Adrenal gland (tissue), 12 donors: ENCODE data around the gene DNHD1. TPM values are rescaled to one million over a fixed set of nuclear protein-coding genes. Genes with fewer than 3 reads are reported as not detected.

Source experiments
- DNase-seq, 7 donors: peaks; one replicate each; pipeline ENCODE4 v3.0.0-alpha.2; 2019 to 2020
- H3K27ac ChIP-seq, 5 donors: fragments of 200-600 bp; sonication (generic) in 4 of 5; 1 replicate in 3 of 5; 2 replicates in 2 of 5; pipeline versions ENCODE4 v1.5.1 to v1.8.0; 2016 to 2020; ENCODE audit warnings: mild to moderate bottlenecking in 1 of 5
- H3K27me3 ChIP-seq: fragments of 200-600 bp; 2 replicates; pipeline ENCODE4 v1.8.0; 2021
- H3K36me3 ChIP-seq, 2 donors: fragments of 200-600 bp; replicated peaks in 1 of 2; 1 replicate in 1 of 2; 2 replicates in 1 of 2; pipeline versions ENCODE4 v1.5.1 to v1.8.0; 2018 to 2022
- H3K4me1 ChIP-seq, 2 donors: fragments of 200-600 bp; replicated peaks in 1 of 2; 1 replicate in 1 of 2; 2 replicates in 1 of 2; pipeline versions ENCODE4 v1.5.1 to v1.8.0; 2018 to 2021
- H3K4me3 ChIP-seq, 4 donors: fragments of 200-600 bp; sonication (generic) in 3 of 4; one replicate each; pipeline ENCODE4 v1.5.1; 2016 to 2018
- H3K9me3 ChIP-seq, 3 donors: fragments of 200-600 bp; sonication (generic) in 1 of 3; replicated peaks in 1 of 3; 1 replicate in 2 of 3; 2 replicates in 1 of 3; pipeline versions ENCODE4 v1.5.1 to v1.8.0; 2016 to 2021
- CTCF ChIP-seq, 6 experiments: fragments of 450-650 bp in 4 of 6; fragments of 200-600 bp in 2 of 6; sonication (generic) in 1 of 6; IDR thresholded peaks; 1 replicate in 5 of 6; 2 replicates in 1 of 6; pipeline versions ENCODE4 v1.5.1 to v1.8.0; 2016 to 2021; ENCODE audit warnings: antibody characterized with exemption in 6 of 6, mild to moderate bottlenecking in 2 of 6, moderate library complexity in 1 of 6
- POLR2A ChIP-seq, 2 donors: fragments of 450-650 bp; IDR thresholded peaks; one replicate each; pipeline ENCODE4 v1.6.1; 2017; ENCODE audit warnings: antibody characterized with exemption in 2 of 2, mild to moderate bottlenecking in 2 of 2, moderate library complexity in 1 of 2
- WGBS, 4 donors: extraction: QIAGEN DNeasy Blood & Tissue Kit in 2 of 4; methylation state at CpG; one replicate each; pipeline versions ENCODE4 v1.1.5 to v1.1.7; 2013 to 2017; 5-methylcytosine and 5-hydroxymethylcytosine counted together
- intact Hi-C, 2 donors: fragments of 100-400 bp; cut with DNase I; formaldehyde crosslinking; loops; one replicate each; pipeline versions ENCODE4 v1.14.1 to v1.15.0; 2022 to 2023
- polyA plus RNA-seq, 3 donors: library from polyadenylated mRNA; stranded (reverse); fragments of 200-250 nt in 2 of 3; fragments of 350-450 nt in 1 of 3; fragmentation: Illumina TruSeq in 1 of 3; extraction: RNeasy Lipid Tissue Mini Kit (QIAGEN cat#74804) in 1 of 3; gene quantifications; one replicate each; pipeline ENCODE4 v1.2.3, GENCODE V29; 2013 to 2014
- total RNA-seq, 9 donors: library from RNA; depleted of rRNA in 4 of 9; stranded (reverse); fragments of >200 nt in 4 of 9; fragments of 120-200 nt in 1 of 9; fragmentation: NEBNext Ultra II Directional in 1 of 9; extraction: Animal tissue kit (Norgen Biotek cat#: 25700) in 1 of 9; gene quantifications; one replicate each; pipeline versions ENCODE4 v1.1.0 to v1.2.4, GENCODE V29; 2013 to 2023
- donor health status: healthy with polysubstance abuse.
- donor health status: Bipolar disorder and iron deficiency.
- donor health status: DM: yes; HTN: yes; CAD: no.
- donor health status: DM: no; HTN: no; CAD: no.
- donor health status: DM: no; HTN: no; CAD: no.
- donor health status: DM: yes; HTN: yes; CAD: no.

The DNHD1 gene
- total and polyA plus RNA-seq, 12 donors, result 3.9 to 27.1 (median 9.9) TPM

GRCh38 chr11:6586434-6587359 lies 89.6 kb downstream of the DNHD1 start:
- WGBS, 4 donors, result 90 to 95% (median 94%) methylated on average over 14 to 25 of the region's 25 CpGs
- intact Hi-C loops, result no loop called here
- Histone ChIP-seq H3K36me3 (no peaks in the 10 kb centered on the region), H3K27me3 (no peaks in the 10 kb centered on the region), H3K9me3 (peaks cover 0 to 16% (median 5%) of the 10 kb centered on the region in 3 donors), H3K4me1 (no peaks in the 10 kb centered on the region), H3K27ac (no peak overlapping the region), H3K4me3 (no peak overlapping the region)
- DNase-seq, result no peak
- TF ChIP-seq CTCF (IDR thresholded peaks at IDR 0.05), result no peak
- TF ChIP-seq POLR2A (IDR thresholded peaks at IDR 0.05), result no peak

- WGBS, 4 donors, result 94 to 97% (median 95%) methylated on average over 8 to 11 of the region's 11 CpGs
- TF ChIP-seq CTCF (IDR thresholded peaks at IDR 0.05) (no peak), POLR2A (IDR thresholded peaks at IDR 0.05) (no peak)
- no peak for DNase-seq
- no peak overlapping the region for H3K4me3 ChIP-seq
- H3K9me3 ChIP-seq, result peaks cover 0 to 16% (median 5%) of the 10 kb centered on the region in 3 donors
- intact Hi-C loops, result no loop called here
- no peak overlapping the region for H3K27ac ChIP-seq
- H3K27me3 ChIP-seq, result no peaks in the 10 kb centered on the region
- no peaks in the 10 kb centered on the region for H3K4me1 ChIP-seq
- no peaks in the 10 kb centered on the region for H3K36me3 ChIP-seq
These were observed 90.4 kb downstream of the DNHD1 start for GRCh38 chr11:6587360-6587953.

GRCh38 chr11:6588018-6588417 lies 90.9 kb downstream of the DNHD1 start:
- no peak overlapping the region for H3K27ac ChIP-seq
- no peaks in the 10 kb centered on the region for H3K27me3 ChIP-seq
- no peak overlapping the region for H3K4me3 ChIP-seq
- DNase-seq, result no peak
- 91 to 97% (median 92%) methylated on average over 1 of the region's 1 CpG for WGBS, 4 donors
- H3K9me3 ChIP-seq, result peaks cover 0 to 16% (median 5%) of the 10 kb centered on the region in 3 donors
- no peaks in the 10 kb centered on the region for H3K4me1 ChIP-seq
- intact Hi-C loops, result no loop called here
- no peaks in the 10 kb centered on the region for H3K36me3 ChIP-seq
- TF ChIP-seq POLR2A (IDR thresholded peaks at IDR 0.05) (no peak), CTCF (IDR thresholded peaks at IDR 0.05) (no peak)

- H3K9me3 ChIP-seq, result no peaks in the 10 kb centered on the region
- H3K4me1 ChIP-seq, result peaks cover 0 to 3% of the 10 kb centered on the region in 2 donors
- no peak for TF ChIP-seq POLR2A (IDR thresholded peaks at IDR 0.05)
- TF ChIP-seq CTCF (IDR thresholded peaks at IDR 0.05), result no peak
- H3K27me3 ChIP-seq, result no peaks in the 10 kb centered on the region
- WGBS, 4 donors, result 80 to 94% (median 88%) methylated on average over 3 of the region's 3 CpGs
- DNase-seq, result no peak
- H3K36me3 ChIP-seq, result peaks cover 0 to 19% of the 10 kb centered on the region in 2 donors
- intact Hi-C loops, result loop anchor here in 1 of 2 donors (10.0 kb wide), 1 partner anchor 59 kb away; no protein-coding TSS in a partner anchor
- H3K4me3 ChIP-seq, result no peak overlapping the region
- H3K27ac ChIP-seq, result no peak overlapping the region
These were observed 97.2 kb downstream of the DNHD1 start for GRCh38 chr11:6594142-6594768.
